ENCODE results near the gene DUSP22. TPM values are rescaled to one million over a fixed set of nuclear protein-coding genes. Genes with fewer than 3 reads are reported as not detected.

The DUSP22 gene
- total RNA-seq, 1 donor from 2014 or later = 61.2 TPM

DNA sequence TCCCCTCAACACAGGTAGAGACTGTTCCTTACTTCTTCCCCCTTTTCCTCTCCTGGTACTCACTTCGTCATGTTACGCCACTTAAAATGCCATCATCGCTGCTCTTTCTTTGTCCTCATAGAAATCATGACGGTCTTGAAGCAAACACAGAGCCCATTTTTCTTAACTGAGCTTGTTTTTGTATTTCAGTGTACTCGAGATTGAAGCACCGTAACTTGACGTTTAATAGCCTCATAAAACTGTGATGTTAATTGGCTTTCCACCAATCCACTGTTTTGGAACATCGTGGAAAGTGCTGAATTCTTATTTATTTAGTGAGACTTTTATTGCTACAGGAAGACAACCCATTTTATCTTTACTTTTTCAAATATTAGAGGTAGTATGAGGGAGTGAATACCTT, 38.7 kb downstream of the DUSP22 start:
- no peaks in the 10 kb centered on the region for H3K36me3 ChIP-seq
- DNase-seq (no peak), ATAC-seq (no peak)
- H3K4me1 ChIP-seq = peaks cover 21% of the 10 kb centered on the region
- H3K4me3 ChIP-seq = no peak overlapping the region
- TF ChIP-seq CTCF (IDR thresholded peaks at IDR 0.05) = no peak
- intact Hi-C loops (cut with DNase I) = no loop called here
- H3K27me3 ChIP-seq = peaks cover 4% of the 10 kb centered on the region
- H3K27ac ChIP-seq = no peak overlapping the region
- H3K9me3 ChIP-seq = no peaks in the 10 kb centered on the region

- Histone ChIP-seq H3K4me1 (peaks cover 26% of the 10 kb centered on the region), H3K9me3 (no peaks in the 10 kb centered on the region), H3K36me3 (no peaks in the 10 kb centered on the region), H3K27ac (no peak overlapping the region), H3K27me3 (peaks cover 4% of the 10 kb centered on the region), H3K4me3 (no peak overlapping the region)
- intact Hi-C loops (cut with DNase I) = no loop called here
- TF ChIP-seq CTCF (IDR thresholded peaks at IDR 0.05) = no peak
- ATAC-seq (peak; percentile 6), DNase-seq (peak; percentile 64)
These were observed 39.6 kb downstream of the DUSP22 start for GRCh38 chr6:331622-332521.

GRCh38 chr6:332671-333070, 40.4 kb downstream of the DUSP22 start:
- DNase-seq = peak; percentile 60
- H3K9me3 ChIP-seq = no peaks in the 10 kb centered on the region
- H3K36me3 ChIP-seq = no peaks in the 10 kb centered on the region
- no peak overlapping the region for H3K27ac ChIP-seq
- H3K4me1 ChIP-seq = peaks cover 31% of the 10 kb centered on the region
- intact Hi-C loops (cut with DNase I) = no loop called here
- H3K27me3 ChIP-seq = peaks cover 4% of the 10 kb centered on the region
- no peak for TF ChIP-seq CTCF (IDR thresholded peaks at IDR 0.05)
- ATAC-seq = peak; percentile 36
- H3K4me3 ChIP-seq = no peak overlapping the region

- Histone ChIP-seq H3K4me3 (no peak overlapping the region), H3K36me3 (no peaks in the 10 kb centered on the region), H3K27ac (no peak overlapping the region), H3K9me3 (no peaks in the 10 kb centered on the region), H3K27me3 (peaks cover 4% of the 10 kb centered on the region), H3K4me1 (peaks cover 25% of the 10 kb centered on the region)
- ATAC-seq (no peak), DNase-seq (peak; percentile 72)
- intact Hi-C loops (cut with DNase I) = no loop called here
- no peak for TF ChIP-seq CTCF (IDR thresholded peaks at IDR 0.05)
These were observed 41.2 kb downstream of the DUSP22 start for GRCh38 chr6:333379-334002.

- H3K4me3 ChIP-seq = no peak overlapping the region
- TF ChIP-seq CTCF (IDR thresholded peaks at IDR 0.05) = no peak
- H3K27ac ChIP-seq = no peak overlapping the region
- DNase-seq (peak; percentile 50), ATAC-seq (no peak)
- H3K9me3 ChIP-seq = no peaks in the 10 kb centered on the region
- H3K36me3 ChIP-seq = no peaks in the 10 kb centered on the region
- peaks cover 4% of the 10 kb centered on the region for H3K27me3 ChIP-seq
- peaks cover 25% of the 10 kb centered on the region for H3K4me1 ChIP-seq
- intact Hi-C loops (cut with DNase I) = no loop called here
These were observed 42.5 kb downstream of the DUSP22 start for GRCh38 chr6:334536-335510.
